Suprapubic skin (tissue), 4 donors: Measurements from ENCODE around the gene HHLA2. TPM values are rescaled to one million over a fixed set of nuclear protein-coding genes. Genes with fewer than 3 reads are reported as not detected.
"Not testable (repeated sequence)": the region's sequence is repeated elsewhere in the genome, so short reads cannot be mapped to it uniquely, and the experiment has no call there.

Experiments used
- DNase-seq, 2 donors: peaks; one replicate each; pipeline ENCODE4 v3.0.0-alpha.2; 2019; ENCODE audit warnings: low spot score in 2 of 2
- H3K27ac ChIP-seq: fragments of 200-600 bp; sonication (generic); one replicate; pipeline ENCODE4 v1.5.1; 2019
- H3K27me3 ChIP-seq: fragments of 200-600 bp; sonication (generic); one replicate; pipeline ENCODE4 v1.5.1; 2019
- H3K36me3 ChIP-seq: fragments of 200-600 bp; sonication (generic); one replicate; pipeline ENCODE4 v1.5.1; 2019
- H3K4me1 ChIP-seq: fragments of 200-600 bp; sonication (generic); one replicate; pipeline ENCODE4 v1.5.1; 2019
- H3K4me3 ChIP-seq: fragments of 200-600 bp; sonication (generic); one replicate; pipeline ENCODE4 v1.5.1; 2019; ENCODE audit warnings: mild to moderate bottlenecking
- H3K9me3 ChIP-seq: fragments of 200-600 bp; sonication (generic); one replicate; pipeline ENCODE4 v1.5.1; 2019
- CTCF ChIP-seq, 2 donors: fragments of 200-600 bp in 1 of 2; fragments of 450-650 bp in 1 of 2; sonication (generic) in 1 of 2; IDR thresholded peaks; one replicate each; pipeline ENCODE4 v1.5.1; 2016 to 2019; ENCODE audit warnings: antibody characterized with exemption in 2 of 2, mild to moderate bottlenecking in 1 of 2, moderate library complexity in 1 of 2
- EP300 ChIP-seq: sonication (generic); formaldehyde crosslinking; IDR thresholded peaks from one replicate; pipeline ENCODE4 v1.6.1; 2017; ENCODE audit warnings: antibody characterized with exemption
- POLR2A ChIP-seq, 2 donors: fragments of 450-650 bp; IDR thresholded peaks; one replicate each; pipeline ENCODE4 v1.6.1; 2017; ENCODE audit warnings: antibody characterized with exemption in 2 of 2, mild to moderate bottlenecking in 2 of 2, moderate library complexity in 2 of 2
- POLR2AphosphoS5 ChIP-seq, 3 donors: sonication (generic); formaldehyde crosslinking; IDR thresholded peaks; one replicate each; pipeline ENCODE4 v1.6.1; 2017; ENCODE audit warnings: antibody characterized with exemption in 3 of 3
- WGBS: methylation state at CpG from one replicate; pipeline ENCODE4 v1.1.5; 2018; 5-methylcytosine and 5-hydroxymethylcytosine counted together
- total RNA-seq, 4 donors: library from RNA; depleted of rRNA; stranded (reverse); fragments of >200 nt; gene quantifications; one replicate each; pipeline ENCODE4 v1.1.0, GENCODE V29; 2016

The HHLA2 gene
- total RNA-seq, 4 donors from 2014 or later: not detected

- no peak for DNase-seq
- no peaks in the 10 kb centered on the region for H3K9me3 ChIP-seq
- no peaks in the 10 kb centered on the region for H3K36me3 ChIP-seq
- no peak for TF ChIP-seq CTCF (IDR thresholded peaks at IDR 0.05)
- TF ChIP-seq EP300: no peak
- no peak for TF ChIP-seq POLR2AphosphoS5 (IDR thresholded peaks at IDR 0.05)
- no peak for TF ChIP-seq POLR2A (IDR thresholded peaks at IDR 0.05)
- H3K27ac ChIP-seq: no peak overlapping the region
- 76% methylated on average over 1 of the region's 1 CpG for WGBS
- no peak overlapping the region for H3K4me3 ChIP-seq
- H3K4me1 ChIP-seq: no peaks in the 10 kb centered on the region
- no peaks in the 10 kb centered on the region for H3K27me3 ChIP-seq
Measured at GRCh38 chr3:108285176-108285575, 11.2 kb upstream of the HHLA2 start.

DNA sequence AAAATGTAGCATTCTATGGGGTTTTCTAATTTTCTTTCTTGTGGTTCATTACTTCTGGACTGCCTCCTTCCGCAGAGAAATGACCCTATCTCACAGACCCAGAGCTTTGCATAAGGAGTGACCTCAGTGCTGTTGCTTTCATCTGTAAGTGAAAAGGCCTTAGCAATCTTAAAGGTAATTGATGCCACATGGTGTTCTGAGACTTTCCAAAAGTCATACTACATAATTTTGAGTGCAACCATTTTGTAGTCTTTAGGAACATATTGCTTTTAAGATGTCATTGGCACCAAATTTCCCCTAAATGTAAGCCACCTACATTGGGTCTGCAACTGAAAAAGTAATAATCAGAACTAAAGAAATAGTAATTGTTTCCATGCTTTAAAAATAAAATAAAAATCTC, 9.2 kb upstream of the HHLA2 start:
- no peaks in the 10 kb centered on the region for H3K27me3 ChIP-seq
- H3K9me3 ChIP-seq: no peaks in the 10 kb centered on the region
- H3K4me1 ChIP-seq: no peaks in the 10 kb centered on the region
- H3K27ac ChIP-seq: no peak overlapping the region
- no peak overlapping the region for H3K4me3 ChIP-seq
- WGBS: 0% methylated on average over 1 of the region's 1 CpG
- DNase-seq: no peak
- TF ChIP-seq POLR2A (IDR thresholded peaks at IDR 0.05): no peak
- no peak for TF ChIP-seq POLR2AphosphoS5 (IDR thresholded peaks at IDR 0.05)
- no peak for TF ChIP-seq EP300
- no peak for TF ChIP-seq CTCF (IDR thresholded peaks at IDR 0.05)
- no peaks in the 10 kb centered on the region for H3K36me3 ChIP-seq

DNA sequence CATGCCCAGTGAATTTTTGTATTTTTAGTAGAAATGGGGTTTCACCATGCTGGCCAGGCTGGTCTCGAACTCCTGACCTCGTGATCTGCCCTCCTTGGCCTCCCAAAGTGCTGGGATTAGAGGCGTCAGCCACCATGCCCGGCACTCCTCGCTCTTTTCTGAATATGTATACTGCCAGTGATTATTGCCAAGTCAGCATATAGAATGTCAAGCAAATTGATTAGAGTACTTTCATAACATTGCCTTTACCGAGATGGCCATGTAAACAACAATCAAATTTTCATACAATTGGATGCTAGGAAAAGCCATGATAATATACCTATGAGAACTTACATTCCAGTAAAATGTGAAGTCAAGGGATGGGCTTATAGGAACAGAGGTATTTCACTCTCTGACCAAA, 8.2 kb upstream of the HHLA2 start:
- not testable (repeated sequence) for H3K27ac ChIP-seq, H3K36me3 ChIP-seq, H3K27me3 ChIP-seq, H3K4me1 ChIP-seq, DNase-seq, H3K4me3 ChIP-seq, H3K9me3 ChIP-seq
- WGBS: 95% methylated on average over 6 of the region's 6 CpGs

GRCh38 chr3:108289159-108289558, 7.2 kb upstream of the HHLA2 start:
- 60% methylated on average over 2 of the region's 2 CpGs for WGBS

GRCh38 chr3:108292450-108292849, 3.9 kb upstream of the HHLA2 start:
- Histone ChIP-seq H3K36me3 (no peaks in the 10 kb centered on the region), H3K27me3 (no peaks in the 10 kb centered on the region), H3K4me1 (no peaks in the 10 kb centered on the region), H3K9me3 (no peaks in the 10 kb centered on the region), H3K4me3 (no peak overlapping the region), H3K27ac (no peak overlapping the region)
- DNase-seq: no peak
- TF ChIP-seq EP300: no peak
- TF ChIP-seq CTCF (IDR thresholded peaks at IDR 0.05): no peak
- TF ChIP-seq POLR2A (IDR thresholded peaks at IDR 0.05): no peak
- no peak for TF ChIP-seq POLR2AphosphoS5 (IDR thresholded peaks at IDR 0.05)

More at GRCh38 chr3:108289159-108289558, 7.2 kb upstream of the HHLA2 start:
- H3K9me3 ChIP-seq: no peaks in the 10 kb centered on the region
- no peak overlapping the region for H3K4me3 ChIP-seq
- TF ChIP-seq CTCF (IDR thresholded peaks at IDR 0.05) (no peak), POLR2AphosphoS5 (IDR thresholded peaks at IDR 0.05) (no peak), EP300 (no peak), POLR2A (IDR thresholded peaks at IDR 0.05) (no peak)
- H3K27ac ChIP-seq: no peak overlapping the region
- H3K4me1 ChIP-seq: no peaks in the 10 kb centered on the region
- no peaks in the 10 kb centered on the region for H3K36me3 ChIP-seq
- no peaks in the 10 kb centered on the region for H3K27me3 ChIP-seq
- no peak for DNase-seq

- no peak for DNase-seq
- Histone ChIP-seq H3K9me3 (no peaks in the 10 kb centered on the region), H3K27me3 (no peaks in the 10 kb centered on the region), H3K4me1 (no peaks in the 10 kb centered on the region), H3K36me3 (no peaks in the 10 kb centered on the region), H3K4me3 (no peak overlapping the region), H3K27ac (no peak overlapping the region)
- no peak for TF ChIP-seq POLR2A (IDR thresholded peaks at IDR 0.05)
- TF ChIP-seq EP300: no peak
- TF ChIP-seq POLR2AphosphoS5 (IDR thresholded peaks at IDR 0.05): no peak
- TF ChIP-seq CTCF (IDR thresholded peaks at IDR 0.05): no peak
Measured at GRCh38 chr3:108292905-108293328, 3.4 kb upstream of the HHLA2 start.
